ENCODE data around the gene SRPK2. TPM values are rescaled to one million over a fixed set of nuclear protein-coding genes. Genes with fewer than 3 reads are reported as not detected.
"Not testable (repeated sequence)": the region's sequence is repeated elsewhere in the genome, so short reads cannot be mapped to it uniquely, and the experiment has no call there.

SRPK2 gene
- total and polyA plus RNA-seq, 9 donors = 15.2 to 50.0 (median 37.8) TPM

DNA sequence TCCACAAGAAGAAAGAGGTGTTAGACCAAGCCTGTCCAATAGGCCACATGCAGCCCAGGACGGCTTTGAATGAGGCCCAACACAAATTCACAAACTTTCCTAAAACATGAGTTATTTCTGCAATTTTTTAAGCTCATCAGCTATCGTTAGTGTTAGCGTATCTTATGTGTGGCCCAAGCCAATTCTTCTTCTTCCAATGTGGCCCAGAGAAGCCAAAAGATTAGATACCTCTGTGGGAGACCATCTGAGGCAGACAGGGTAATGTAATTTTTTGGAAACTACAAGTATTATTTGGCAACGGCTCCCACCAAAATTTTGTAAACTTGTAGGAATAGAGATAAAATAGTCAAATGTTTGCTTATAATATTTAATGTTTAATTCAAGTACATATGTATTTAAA lies 153.8 kb downstream of the SRPK2 start:
- Histone ChIP-seq H3K27me3 (no peaks in the 10 kb centered on the region), H3K27ac (no peak overlapping the region), H3K9me3 (no peaks in the 10 kb centered on the region), H3K4me3 (no peak overlapping the region), H3K4me1 (ENCODE audit: insufficient read depth) (peaks cover 5% of the 10 kb centered on the region), H3K36me3 (no peaks in the 10 kb centered on the region)
- 12 to 19% (median 17%) methylated on average over 4 of the region's 4 CpGs for WGBS, 3 donors
- intact Hi-C loops (cut with DNase I) = no loop called here
- DNase-seq = no peak
- TF ChIP-seq, protein P1, sequence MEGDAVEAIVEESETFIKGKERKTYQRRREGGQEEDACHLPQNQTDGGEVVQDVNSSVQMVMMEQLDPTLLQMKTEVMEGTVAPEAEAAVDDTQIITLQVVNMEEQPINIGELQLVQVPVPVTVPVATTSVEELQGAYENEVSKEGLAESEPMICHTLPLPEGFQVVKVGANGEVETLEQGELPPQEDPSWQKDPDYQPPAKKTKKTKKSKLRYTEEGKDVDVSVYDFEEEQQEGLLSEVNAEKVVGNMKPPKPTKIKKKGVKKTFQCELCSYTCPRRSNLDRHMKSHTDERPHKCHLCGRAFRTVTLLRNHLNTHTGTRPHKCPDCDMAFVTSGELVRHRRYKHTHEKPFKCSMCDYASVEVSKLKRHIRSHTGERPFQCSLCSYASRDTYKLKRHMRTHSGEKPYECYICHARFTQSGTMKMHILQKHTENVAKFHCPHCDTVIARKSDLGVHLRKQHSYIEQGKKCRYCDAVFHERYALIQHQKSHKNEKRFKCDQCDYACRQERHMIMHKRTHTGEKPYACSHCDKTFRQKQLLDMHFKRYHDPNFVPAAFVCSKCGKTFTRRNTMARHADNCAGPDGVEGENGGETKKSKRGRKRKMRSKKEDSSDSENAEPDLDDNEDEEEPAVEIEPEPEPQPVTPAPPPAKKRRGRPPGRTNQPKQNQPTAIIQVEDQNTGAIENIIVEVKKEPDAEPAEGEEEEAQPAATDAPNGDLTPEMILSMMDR (IDR thresholded peaks at IDR 0.05) = no peak
- no peak for TF ChIP-seq EP300 (IDR thresholded peaks at IDR 0.05)
- no peak for TF ChIP-seq POLR2A (IDR thresholded peaks at IDR 0.05)

DNA sequence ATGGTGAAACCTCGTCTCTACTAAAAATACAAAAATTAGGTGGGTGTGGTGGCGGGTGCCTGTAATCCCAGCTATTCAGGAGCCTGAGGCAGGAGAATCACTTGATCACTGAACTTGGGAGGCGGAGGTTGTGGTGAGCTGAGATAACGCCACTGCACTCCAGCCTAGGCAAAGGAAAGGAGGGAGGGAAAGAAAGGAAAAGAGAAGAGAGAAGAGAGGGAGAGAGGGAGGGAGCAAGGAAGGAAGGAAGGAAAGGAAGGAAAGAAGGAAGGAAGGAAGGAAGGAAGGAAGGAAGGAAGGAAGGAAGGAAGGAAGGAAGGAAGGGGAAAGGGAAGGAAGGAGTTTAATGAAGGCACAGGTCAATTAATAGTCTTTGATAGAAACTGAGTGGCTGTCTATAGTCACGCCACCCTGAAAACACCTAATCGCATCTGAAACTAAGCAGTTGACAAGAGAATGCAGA lies 155.9 kb downstream of the SRPK2 start:
- WGBS, 3 donors = 94 to 97% (median 95%) methylated on average over 6 of the region's 6 CpGs
- intact Hi-C loops (cut with DNase I); H3K4me3 ChIP-seq; H3K27me3 ChIP-seq; H3K4me1 ChIP-seq (ENCODE audit: insufficient read depth); H3K9me3 ChIP-seq; H3K36me3 ChIP-seq; H3K27ac ChIP-seq; DNase-seq: not testable (repeated sequence)

DNA sequence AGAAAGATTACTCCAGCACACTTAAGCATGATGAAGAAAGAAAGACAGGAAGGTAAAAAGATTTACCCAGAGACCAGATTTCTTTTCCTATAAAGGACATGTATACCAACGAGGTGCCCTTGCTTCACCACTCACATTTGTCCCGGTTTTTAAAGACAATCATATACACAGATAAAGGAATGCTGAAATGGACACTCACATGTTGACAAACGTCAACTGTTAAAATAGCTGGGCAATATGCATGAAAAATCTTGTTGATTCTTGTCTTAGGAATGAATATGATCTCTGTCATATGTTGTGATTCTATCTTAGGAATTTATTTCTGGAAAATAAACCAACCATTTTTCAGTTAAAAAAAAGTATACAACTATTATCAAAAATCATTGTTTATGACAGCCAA lies 158.2 kb downstream of the SRPK2 start:
- intact Hi-C loops (cut with DNase I) = no loop called here
- no peak overlapping the region for H3K4me3 ChIP-seq
- H3K27me3 ChIP-seq = no peaks in the 10 kb centered on the region
- no peak for DNase-seq
- no peak for TF ChIP-seq EP300 (IDR thresholded peaks at IDR 0.05)
- TF ChIP-seq, protein P1 (IDR thresholded peaks at IDR 0.05) = no peak
- TF ChIP-seq POLR2A (IDR thresholded peaks at IDR 0.05) = no peak
- no peak overlapping the region for H3K27ac ChIP-seq
- H3K4me1 ChIP-seq (ENCODE audit: insufficient read depth) = peaks cover 3% of the 10 kb centered on the region
- 70 to 82% (median 73%) methylated on average over 3 of the region's 3 CpGs for WGBS, 3 donors
- H3K36me3 ChIP-seq = no peaks in the 10 kb centered on the region
- no peaks in the 10 kb centered on the region for H3K9me3 ChIP-seq

DNA sequence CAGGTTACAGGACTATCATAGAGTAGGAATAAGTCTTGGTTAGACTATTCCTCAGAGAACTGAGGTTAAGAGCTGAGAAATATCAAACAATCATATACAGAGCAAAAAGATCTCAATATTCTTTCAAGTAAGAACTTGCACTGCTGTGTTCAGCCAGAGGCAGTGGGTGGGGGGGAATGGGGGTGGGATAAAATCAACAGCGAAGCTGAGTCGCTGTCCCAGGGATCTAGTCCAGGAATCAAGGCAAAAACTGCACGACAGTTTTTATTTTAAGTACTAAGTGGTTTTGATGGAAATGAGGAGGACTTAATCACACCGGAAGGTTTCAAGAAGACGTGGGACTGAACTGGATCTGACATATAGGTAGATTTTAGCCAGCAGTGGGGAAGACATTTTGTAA lies 159.1 kb downstream of the SRPK2 start:
- DNase-seq = no peak
- Histone ChIP-seq H3K36me3 (no peaks in the 10 kb centered on the region), H3K27me3 (no peaks in the 10 kb centered on the region), H3K9me3 (no peaks in the 10 kb centered on the region), H3K4me1 (ENCODE audit: insufficient read depth) (peaks cover 4% of the 10 kb centered on the region), H3K4me3 (no peak overlapping the region), H3K27ac (no peak overlapping the region)
- intact Hi-C loops (cut with DNase I) = no loop called here
- 76 to 86% (median 83%) methylated on average over 5 of the region's 5 CpGs for WGBS, 3 donors
- TF ChIP-seq, protein P1 (IDR thresholded peaks at IDR 0.05) = no peak
- TF ChIP-seq EP300 (IDR thresholded peaks at IDR 0.05) = no peak
- no peak for TF ChIP-seq POLR2A (IDR thresholded peaks at IDR 0.05)

DNA sequence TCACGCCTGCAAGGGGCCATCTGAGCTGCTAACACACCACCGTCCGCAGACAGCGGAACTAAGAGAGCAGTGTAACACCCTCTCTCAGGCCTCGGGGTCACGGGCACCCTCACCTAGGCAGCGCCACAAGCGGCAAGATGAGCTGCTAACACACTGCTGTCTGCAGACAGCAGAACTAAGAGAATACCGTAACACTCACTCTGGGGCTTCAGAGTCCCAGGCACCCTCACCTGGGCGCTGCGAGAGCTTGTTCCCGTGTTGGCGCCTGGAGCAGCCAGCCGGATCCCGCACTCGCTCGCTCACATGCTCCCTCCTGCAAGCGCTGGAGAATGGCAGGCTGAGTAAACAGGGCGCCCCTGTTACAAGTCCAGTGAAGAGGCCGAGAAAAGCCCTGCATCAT lies 160.2 kb downstream of the SRPK2 start:
- Histone ChIP-seq H3K4me3 (no peak overlapping the region), H3K36me3 (no peaks in the 10 kb centered on the region), H3K9me3 (no peaks in the 10 kb centered on the region), H3K27ac (no peak overlapping the region), H3K4me1 (ENCODE audit: insufficient read depth) (peaks cover 3% of the 10 kb centered on the region), H3K27me3 (no peaks in the 10 kb centered on the region)
- DNase-seq = no peak
- intact Hi-C loops (cut with DNase I) = no loop called here
- no peak for TF ChIP-seq EP300 (IDR thresholded peaks at IDR 0.05)
- TF ChIP-seq, protein P1 (IDR thresholded peaks at IDR 0.05) = no peak
- TF ChIP-seq POLR2A (IDR thresholded peaks at IDR 0.05) = no peak
- WGBS, 3 donors = 92 to 93% (median 93%) methylated on average over 20 of the region's 20 CpGs

All from ovary (tissue), 9 donors.